Hepatic stellate cell (primary cell): ENCODE data around the gene TWNK.
"Not testable (repeated sequence)": the region's sequence is repeated elsewhere in the genome, so short reads cannot be mapped to it uniquely, and the experiment has no call there.

Source experiments
- DNase-seq: peaks from one replicate; pipeline ENCODE4 v3.0.0; 2011; ENCODE audit warnings: low spot score

TWNK gene

GRCh38 chr10:101030496-101031127 is 43.3 kb downstream of the TWNK start:
- DNase-seq, result no peak

- peak; percentile 99 for DNase-seq
These were observed 43.9 kb downstream of the TWNK start, which contains the start of the genes PDZD7 and SFXN3 for GRCh38 chr10:101031128-101031795. Gene PDZD7, minus strand, starts transcription at chr10:101031129. Its CDS starts 910 bp downstream, at chr10:101030219. Gene SFXN3, plus strand, starts transcription at chr10:101031234. Its CDS starts 3,461 bp downstream, at chr10:101034695.

- no peak for DNase-seq
These were observed 44.7 kb downstream of the TWNK start for GRCh38 chr10:101031796-101032636.

- DNase-seq, result peak; percentile 90
These were observed 45.4 kb downstream of the TWNK start for GRCh38 chr10:101032637-101033224.

- no peak for DNase-seq
These were observed 45.9 kb downstream of the TWNK start for GRCh38 chr10:101033276-101033675.

GRCh38 chr10:101034404-101034803 is 47.1 kb downstream of the TWNK start:
- DNase-seq, result not testable (repeated sequence)

GRCh38 chr10:101035314-101035713 is 48.0 kb downstream of the TWNK start:
- no peak for DNase-seq

- DNase-seq, result no peak
These were observed 48.8 kb downstream of the TWNK start for GRCh38 chr10:101035916-101036702.

- no peak for DNase-seq
These were observed 49.4 kb downstream of the TWNK start for GRCh38 chr10:101036726-101037125.

- DNase-seq, result no peak
These were observed 51.1 kb downstream of the TWNK start for GRCh38 chr10:101038484-101038883.

GRCh38 chr10:101040061-101040460 is 52.7 kb downstream of the TWNK start:
- no peak for DNase-seq

- DNase-seq, result no peak
These were observed 53.5 kb downstream of the TWNK start for GRCh38 chr10:101040851-101041250.

GRCh38 chr10:101041252-101041761 is 54.0 kb downstream of the TWNK start:
- peak; percentile 86 for DNase-seq

- DNase-seq, result no peak
These were observed 54.8 kb downstream of the TWNK start for GRCh38 chr10:101042118-101042517.

- DNase-seq, result peak; percentile 94
These were observed 55.5 kb downstream of the TWNK start for GRCh38 chr10:101042667-101043362.

GRCh38 chr10:101043363-101043707 is 56.0 kb downstream of the TWNK start:
- no peak for DNase-seq
